ENCODE data around the gene CTDSPL2.

The CTDSPL2 gene

GRCh38 chr15:44501768-44502366 lies 74.4 kb downstream of the CTDSPL2 start:
- 0 out of 2 replicates have a peak, but pooled peaks cover 4% of the 10 kb centered on the region for H3K79me2 ChIP-seq (ENCODE audit: insufficient read depth, low read length)
- H3K27me3 ChIP-seq (ENCODE audit: insufficient read depth, low read length, poor library complexity, severe bottlenecking) = no peaks in the 10 kb centered on the region
- peak; percentile 73 for TF ChIP-seq CTCF (conservative IDR thresholded peaks at IDR 0.05; ENCODE audit: low read length)
- TF ChIP-seq EZH2phosphoT487 (IDR thresholded peaks at IDR 0.05; ENCODE audit: borderline replicate concordance) = no peak
- no peak overlapping the region for H3K9ac ChIP-seq (ENCODE audit: low read depth, low read length, poor library complexity, severe bottlenecking)
- H4K20me1 ChIP-seq (ENCODE audit: insufficient read depth, low read length, poor library complexity, severe bottlenecking) = peaks cover 25% of the 10 kb centered on the region
- H3K4me1 ChIP-seq (ENCODE audit: insufficient read depth, low read length, poor library complexity, severe bottlenecking) = no peaks in the 10 kb centered on the region
- no peaks in the 10 kb centered on the region; the same call in 1 of the 2 replicates for H3F3A ChIP-seq (ENCODE audit: low read depth)
- no peaks in the 10 kb centered on the region for H3K9me3 ChIP-seq (ENCODE audit: insufficient read depth, low read depth, low read length)
- no peak overlapping the region for H3K4me3 ChIP-seq (ENCODE audit: low read length, poor library complexity, severe bottlenecking)
- no peaks in the 10 kb centered on the region for H3K9me2 ChIP-seq (replicated peaks; ENCODE audit: low read depth, low read length)
- peaks cover 79% of the 10 kb centered on the region for H3K36me3 ChIP-seq (ENCODE audit: insufficient read depth, low read length)
- no peak overlapping the region for H3K4me2 ChIP-seq (ENCODE audit: low read depth, low read length, poor library complexity, severe bottlenecking)
- no peak overlapping the region for H2AFZ ChIP-seq (ENCODE audit: low read length)

GRCh38 chr15:44516436-44516835 lies 89.0 kb downstream of the CTDSPL2 start:
- H3F3A ChIP-seq (ENCODE audit: low read depth) = no peaks in the 10 kb centered on the region
- H3K27me3 ChIP-seq (ENCODE audit: insufficient read depth, low read length, poor library complexity, severe bottlenecking) = no peaks in the 10 kb centered on the region
- no peak for TF ChIP-seq CTCF (conservative IDR thresholded peaks at IDR 0.05; ENCODE audit: low read length)
- TF ChIP-seq EZH2phosphoT487 (IDR thresholded peaks at IDR 0.05; ENCODE audit: borderline replicate concordance) = no peak
- H3K9ac ChIP-seq (ENCODE audit: low read depth, low read length, poor library complexity, severe bottlenecking) = no peak overlapping the region
- peaks cover 5% of the 10 kb centered on the region for H4K20me1 ChIP-seq (ENCODE audit: insufficient read depth, low read length, poor library complexity, severe bottlenecking)
- no peak overlapping the region for H2AFZ ChIP-seq (ENCODE audit: low read length)
- H3K4me1 ChIP-seq (ENCODE audit: insufficient read depth, low read length, poor library complexity, severe bottlenecking) = no peaks in the 10 kb centered on the region
- H3K9me2 ChIP-seq (replicated peaks; ENCODE audit: low read depth, low read length) = no peaks in the 10 kb centered on the region
- peaks cover 66% of the 10 kb centered on the region for H3K36me3 ChIP-seq (ENCODE audit: insufficient read depth, low read length)
- H3K4me2 ChIP-seq (ENCODE audit: low read depth, low read length, poor library complexity, severe bottlenecking) = no peak overlapping the region
- no peaks in the 10 kb centered on the region for H3K9me3 ChIP-seq (ENCODE audit: insufficient read depth, low read depth, low read length)
- H3K79me2 ChIP-seq (ENCODE audit: insufficient read depth, low read length) = no peaks in the 10 kb centered on the region; the same call in 1 of the 2 replicates
- H3K4me3 ChIP-seq (ENCODE audit: low read length, poor library complexity, severe bottlenecking) = no peak overlapping the region

- Histone ChIP-seq H2AFZ (ENCODE audit: low read length) (no peak overlapping the region), H3K79me2 (ENCODE audit: insufficient read depth, low read length) (no peaks in the 10 kb centered on the region), H3K4me3 (ENCODE audit: low read length, poor library complexity, severe bottlenecking) (no peak overlapping the region), H4K20me1 (ENCODE audit: insufficient read depth, low read length, poor library complexity, severe bottlenecking) (peaks cover 2% of the 10 kb centered on the region), H3K27me3 (ENCODE audit: insufficient read depth, low read length, poor library complexity, severe bottlenecking) (no peaks in the 10 kb centered on the region), H3K36me3 (ENCODE audit: insufficient read depth, low read length) (peaks cover 85% of the 10 kb centered on the region), H3K4me1 (ENCODE audit: insufficient read depth, low read length, poor library complexity, severe bottlenecking) (no peaks in the 10 kb centered on the region), H3F3A (ENCODE audit: low read depth) (no peaks in the 10 kb centered on the region), H3K9ac (ENCODE audit: low read depth, low read length, poor library complexity, severe bottlenecking) (no peak overlapping the region), H3K9me3 (ENCODE audit: insufficient read depth, low read depth, low read length) (no peaks in the 10 kb centered on the region), H3K4me2 (ENCODE audit: low read depth, low read length, poor library complexity, severe bottlenecking) (no peak overlapping the region), H3K9me2 (replicated peaks; ENCODE audit: low read depth, low read length) (no peaks in the 10 kb centered on the region)
- TF ChIP-seq EZH2phosphoT487 (IDR thresholded peaks at IDR 0.05; ENCODE audit: borderline replicate concordance) = no peak
- TF ChIP-seq CTCF (conservative IDR thresholded peaks at IDR 0.05; ENCODE audit: low read length) = no peak
These were observed 92.1 kb downstream of the CTDSPL2 start for GRCh38 chr15:44519537-44519936.

All from Loucy (cell line).